NCI-H1092 treated with DMSO at 0.1 percent for 48 hours (cell line): ENCODE data around the gene HOOK2.
"Not testable (repeated sequence)": the region's sequence is repeated elsewhere in the genome, so short reads cannot be mapped to it uniquely, and the experiment has no call there.

Source experiments
- DNase-seq: peaks from one replicate; lab custom pipeline; 2025; lab: John Stamatoyannopoulos, UW

The HOOK2 gene

DNA sequence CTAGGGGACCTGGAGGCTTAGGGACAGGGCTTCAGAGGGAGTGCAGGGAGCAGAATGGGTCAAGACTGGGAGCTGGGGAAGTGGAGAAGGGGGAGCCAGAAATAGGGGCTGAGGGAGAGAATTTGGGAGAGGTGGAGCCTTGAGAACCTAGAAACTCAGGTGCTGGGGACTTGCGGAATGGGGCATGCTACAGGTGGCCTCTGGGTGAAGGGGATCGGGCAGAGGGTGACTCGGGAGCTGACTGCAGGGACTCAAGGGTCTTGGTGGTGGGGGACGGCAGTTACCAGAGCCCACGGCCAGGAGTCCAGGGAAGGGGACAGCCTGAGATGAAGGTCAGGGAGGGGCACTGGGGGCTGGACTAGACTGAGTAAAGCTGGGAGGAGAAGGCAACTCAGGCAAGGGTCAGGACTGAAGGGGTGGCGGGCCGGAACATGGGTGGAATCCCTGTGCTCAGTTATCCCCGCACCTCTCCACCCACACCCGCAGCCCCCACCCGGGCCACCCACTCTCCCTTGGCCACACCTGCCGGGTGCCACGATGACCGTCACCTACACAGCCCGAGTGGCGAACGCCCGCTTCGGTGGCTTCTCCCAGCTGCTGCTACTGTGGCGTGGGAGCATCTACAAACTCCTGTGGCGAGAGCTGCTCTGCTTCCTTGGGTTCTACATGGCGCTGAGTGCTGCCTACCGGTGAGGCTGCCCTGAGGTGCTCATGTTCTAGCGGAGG lies 23.1 kb downstream of the HOOK2 start:
- DNase-seq: no peak

DNA sequence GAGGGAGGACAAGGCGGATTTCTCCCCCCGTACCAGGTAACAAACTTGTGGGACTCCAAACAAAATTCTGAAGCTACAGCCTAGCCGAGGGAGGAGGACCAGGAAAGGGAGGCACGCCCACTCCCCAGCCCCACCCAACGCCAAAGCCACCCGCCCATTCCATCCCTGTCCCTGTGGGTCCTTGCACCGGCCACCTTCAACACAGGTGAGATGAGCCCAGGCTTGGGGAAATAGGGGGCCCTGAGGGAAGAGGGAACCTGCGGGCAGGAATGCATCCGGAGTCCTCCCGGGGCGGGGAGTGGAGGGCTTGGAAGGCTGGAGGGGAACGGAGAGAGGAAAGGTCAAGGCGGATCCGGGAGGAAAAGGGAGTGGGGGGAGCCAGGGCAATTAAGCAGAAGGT lies 23.7 kb downstream of the HOOK2 start, which contains the start of gene BEST2:
TSS of gene BEST2 (plus strand) at position 157 of the 400 bp plus-strand sequence. CDS start 802 bp downstream, outside the sequence.
- no peak for DNase-seq

DNA sequence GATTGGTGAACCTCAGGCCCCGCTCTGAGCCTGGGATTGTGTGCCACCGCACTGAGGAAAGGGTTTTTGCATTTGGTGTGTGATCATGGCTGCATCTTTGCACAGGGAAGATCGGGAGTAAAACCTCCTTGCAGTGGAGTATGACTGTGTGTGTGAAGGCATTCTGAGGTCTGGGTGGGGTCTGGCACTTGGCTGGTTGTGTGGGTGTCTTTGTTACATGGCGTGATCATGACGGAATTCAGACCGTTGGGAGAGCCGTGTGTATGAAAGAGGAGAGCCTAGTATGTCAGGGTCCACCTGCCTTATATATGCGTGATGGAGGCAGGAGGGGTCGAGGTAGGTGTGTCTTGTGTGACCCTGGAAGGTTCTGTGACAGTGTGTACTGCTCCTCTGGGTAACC lies 24.5 kb downstream of the HOOK2 start:
- DNase-seq: no peak

DNA sequence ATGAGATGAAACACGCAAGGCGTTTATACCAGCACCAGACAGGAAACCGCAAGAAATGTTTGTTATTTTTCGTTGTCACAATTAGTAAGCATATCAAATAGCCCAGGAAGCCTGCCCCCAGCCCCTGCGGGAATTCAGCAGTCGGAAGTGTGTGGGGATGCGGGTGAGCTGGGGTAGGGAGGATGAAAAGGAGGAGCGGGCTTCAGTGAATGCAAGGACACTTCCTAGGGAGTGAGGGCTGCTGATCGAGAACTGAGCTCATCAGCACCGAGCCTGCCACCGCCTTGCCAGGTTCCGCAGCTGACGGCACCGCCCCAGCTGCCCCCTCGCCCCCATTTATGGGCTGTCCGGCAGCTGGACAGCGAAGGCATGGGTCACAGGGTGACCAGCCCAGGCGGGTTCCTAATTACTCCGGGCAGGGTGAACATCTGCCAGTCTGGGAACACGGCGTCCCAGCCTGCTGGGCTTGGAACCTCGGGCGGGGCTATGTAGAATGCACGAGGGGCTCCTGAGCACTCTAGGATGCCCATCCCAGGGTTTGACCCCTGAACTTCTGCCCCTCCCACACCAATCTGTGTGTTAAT lies 25.3 kb downstream of the HOOK2 start:
- DNase-seq: peak; percentile 3

DNA sequence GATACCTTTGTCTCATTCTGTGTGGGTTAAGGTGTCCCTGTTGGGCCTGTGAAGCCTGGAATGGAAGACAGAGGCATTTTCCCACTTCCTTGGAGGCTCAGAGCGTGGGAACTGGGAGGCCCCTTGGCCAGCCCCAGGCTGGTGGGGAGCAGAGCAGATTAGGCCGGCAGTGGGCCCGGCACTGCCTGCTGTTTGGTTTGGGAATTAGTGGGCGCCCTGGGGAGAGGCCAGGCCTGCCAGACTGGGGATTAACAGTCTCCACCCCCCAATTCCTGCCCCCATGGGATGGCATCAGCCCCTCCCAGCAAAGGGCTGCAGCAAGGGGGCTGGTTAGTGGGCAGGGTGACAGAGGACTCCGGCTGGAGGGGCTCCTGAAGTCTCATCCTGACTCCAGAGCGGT lies 26.9 kb downstream of the HOOK2 start:
- no peak for DNase-seq

DNA sequence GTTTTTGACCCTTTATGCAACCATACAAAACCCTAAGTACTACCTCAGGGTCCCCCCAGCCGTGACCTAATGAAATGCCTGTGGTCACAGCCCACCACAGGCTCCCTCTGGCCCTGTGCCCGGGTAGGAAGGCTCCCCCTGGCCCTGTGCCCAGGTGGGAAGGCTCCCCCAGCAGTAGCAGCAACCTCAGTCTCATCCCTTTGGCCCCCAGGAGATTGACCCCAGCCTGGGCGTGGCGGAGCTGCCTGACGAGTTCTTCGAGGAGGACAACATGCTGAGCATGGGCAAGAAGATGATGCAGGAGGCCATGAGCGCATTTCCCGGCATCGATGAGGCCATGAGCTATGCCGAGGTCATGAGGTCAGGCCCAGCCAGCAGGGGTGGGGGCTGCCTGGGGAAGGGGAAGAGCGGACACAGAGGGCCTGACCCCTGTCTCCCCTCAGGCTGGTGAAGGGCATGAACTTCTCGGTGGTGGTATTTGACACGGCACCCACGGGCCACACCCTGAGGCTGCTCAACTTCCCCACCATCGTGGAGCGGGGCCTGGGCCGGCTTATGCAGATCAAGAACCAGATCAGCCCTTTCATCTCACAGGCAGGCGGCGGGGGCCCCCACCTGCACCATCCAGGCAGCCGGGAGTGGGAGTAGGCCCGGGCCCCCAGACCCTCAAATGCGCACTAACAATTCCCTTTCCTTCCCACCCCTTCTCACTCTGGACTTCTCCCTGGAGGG lies 30.0 kb downstream of the HOOK2 start:
- no peak for DNase-seq

DNA sequence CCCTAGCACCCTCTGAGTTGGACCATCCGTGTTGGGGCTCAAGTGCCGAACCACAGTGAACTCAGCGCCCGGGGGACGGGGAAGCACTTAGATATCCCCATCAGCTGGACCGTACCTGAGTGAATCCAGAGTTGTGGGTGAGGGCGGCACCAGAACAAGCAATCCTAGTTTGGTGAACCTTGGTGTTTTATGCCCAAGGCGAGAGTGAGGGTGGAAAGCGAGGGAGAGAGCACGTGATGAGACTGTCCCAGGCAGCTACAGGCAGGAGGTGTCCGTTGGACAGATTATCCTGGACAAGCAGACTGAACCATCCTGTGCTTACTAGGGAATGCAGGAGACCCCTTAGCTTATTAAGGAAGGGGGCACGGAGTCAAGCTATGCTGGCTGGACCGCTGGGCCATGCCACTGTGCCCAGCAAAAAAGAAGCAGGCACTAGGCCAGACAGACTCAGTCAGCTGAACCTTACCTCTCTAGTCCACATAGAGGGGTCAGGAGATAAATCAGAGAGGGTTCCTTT lies 37.5 kb downstream of the HOOK2 start:
- no peak for DNase-seq

DNA sequence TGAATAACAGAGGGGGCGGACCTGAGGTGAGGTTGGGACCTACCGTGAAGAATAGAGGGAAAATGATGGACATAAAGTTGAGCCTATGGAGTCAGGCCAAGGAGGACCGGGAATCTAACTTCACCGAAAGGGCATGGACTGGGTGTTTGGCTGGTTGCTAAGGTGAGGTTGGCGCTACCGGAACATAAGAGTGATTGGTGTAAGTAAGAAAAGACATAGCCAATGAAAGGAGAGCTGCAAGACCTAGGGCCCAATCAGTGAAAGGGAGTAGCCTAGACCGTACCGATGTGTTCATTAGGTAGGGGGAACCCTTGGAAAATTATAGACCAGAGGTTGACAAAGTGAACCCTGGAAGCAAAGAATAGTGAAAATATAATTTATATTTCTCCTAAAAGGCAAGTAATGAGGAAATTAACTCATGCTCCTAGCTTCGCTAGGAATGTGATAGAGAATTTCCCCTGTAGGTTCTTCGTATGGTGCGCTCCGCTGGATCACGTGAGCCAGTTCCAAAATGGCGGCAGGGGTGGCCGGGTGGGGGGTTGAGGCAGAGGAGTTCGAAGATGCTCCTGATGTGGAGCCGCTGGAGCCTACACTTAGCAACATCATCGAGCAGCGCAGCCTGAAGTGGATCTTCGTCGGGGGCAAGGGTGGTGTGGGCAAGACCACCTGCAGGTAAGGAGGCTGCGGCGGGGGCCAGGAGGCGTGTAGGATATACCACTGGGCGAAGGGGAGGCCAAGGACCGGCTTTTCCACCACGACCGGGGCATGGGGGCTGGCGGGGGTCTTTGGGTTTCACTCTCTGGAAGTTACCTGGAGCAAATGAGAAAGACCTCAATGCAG lies 38.1 kb downstream of the HOOK2 start, which contains the start of gene GET3:
TSS of gene GET3 (plus strand) at position 503 of the 840 bp plus-strand sequence. CDS start at position 512, 9 bp downstream.
- peak; percentile 100 for DNase-seq

DNA sequence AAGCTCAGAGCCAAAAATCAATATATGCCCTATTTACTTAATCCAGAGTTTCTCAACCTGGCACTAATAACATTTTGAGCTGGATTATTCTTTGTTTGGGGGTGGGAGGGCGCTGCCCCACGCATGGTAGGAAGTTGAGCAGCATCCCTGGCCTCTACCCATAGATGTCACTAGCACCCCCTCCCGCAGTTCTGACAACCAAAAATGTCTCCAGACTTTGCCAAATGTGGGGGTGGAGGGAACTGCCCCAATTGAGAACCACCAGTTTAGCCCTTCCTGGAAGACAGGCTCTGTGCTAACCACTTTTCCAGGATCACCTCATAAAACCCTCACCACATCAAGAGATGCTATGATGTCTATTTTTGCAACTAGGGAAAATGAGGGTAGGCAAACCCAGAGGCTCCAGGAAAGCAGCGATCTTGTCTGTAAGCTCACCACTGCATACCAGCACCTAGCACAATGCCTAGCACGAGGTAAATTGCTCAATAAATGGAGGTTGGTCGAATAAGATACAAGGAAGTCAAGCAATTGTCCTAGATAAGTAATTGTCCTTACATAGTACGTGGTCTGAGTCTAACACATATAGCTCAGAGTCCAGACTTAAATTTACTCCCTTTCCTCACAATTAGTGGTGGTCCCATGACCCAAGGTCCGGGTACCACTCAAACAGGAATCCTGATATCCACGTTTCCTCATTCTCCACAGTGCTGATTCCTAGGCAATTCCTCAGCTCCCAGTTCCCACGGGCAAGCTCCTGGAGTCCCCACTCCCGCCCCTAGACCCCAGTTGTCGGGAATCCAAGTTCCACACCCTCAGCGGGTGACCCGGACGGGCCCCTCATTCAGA lies 41.8 kb downstream of the HOOK2 start:
- DNase-seq: no peak

DNA sequence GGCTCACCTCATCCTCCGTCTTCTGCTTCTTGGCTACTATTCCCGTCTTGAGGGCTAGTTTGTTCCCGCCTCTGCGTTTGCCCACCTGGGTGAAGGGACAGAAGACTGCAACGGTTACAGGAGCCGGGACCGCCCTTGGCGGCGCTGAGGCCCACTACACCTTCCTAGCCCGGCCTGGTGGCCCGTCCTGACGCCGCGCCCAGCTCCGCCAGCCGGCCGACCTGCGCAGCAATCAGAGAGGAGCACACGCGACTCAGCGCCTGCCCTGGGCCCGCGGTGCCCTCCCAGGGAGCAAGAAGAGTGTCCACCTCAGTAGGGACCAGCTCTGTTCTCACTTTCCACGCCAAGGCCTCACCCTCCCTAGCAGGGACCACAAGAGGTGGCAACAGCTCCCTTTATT lies 44.0 kb downstream of the HOOK2 start:
- DNase-seq: no peak

DNA sequence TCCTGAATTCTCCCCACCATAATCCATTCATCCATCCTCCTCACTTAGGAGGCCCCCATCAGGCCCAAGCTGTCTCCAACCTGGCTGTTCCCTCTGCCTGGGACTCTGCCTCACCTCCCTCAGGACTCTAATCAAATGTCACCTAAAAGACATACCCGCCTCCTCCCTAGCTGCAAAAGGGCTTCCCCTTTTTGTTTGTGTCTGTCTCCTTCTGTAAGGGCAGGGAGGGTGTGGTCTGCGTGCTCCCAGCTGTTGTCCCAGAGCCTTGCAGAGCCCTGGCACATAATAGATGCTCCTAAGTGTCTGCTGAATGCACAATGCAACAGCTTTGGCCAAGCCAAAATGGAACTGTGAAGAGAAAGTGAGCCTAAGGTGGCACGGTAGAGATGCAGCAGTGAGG lies 45.3 kb downstream of the HOOK2 start:
- no peak for DNase-seq

DNA sequence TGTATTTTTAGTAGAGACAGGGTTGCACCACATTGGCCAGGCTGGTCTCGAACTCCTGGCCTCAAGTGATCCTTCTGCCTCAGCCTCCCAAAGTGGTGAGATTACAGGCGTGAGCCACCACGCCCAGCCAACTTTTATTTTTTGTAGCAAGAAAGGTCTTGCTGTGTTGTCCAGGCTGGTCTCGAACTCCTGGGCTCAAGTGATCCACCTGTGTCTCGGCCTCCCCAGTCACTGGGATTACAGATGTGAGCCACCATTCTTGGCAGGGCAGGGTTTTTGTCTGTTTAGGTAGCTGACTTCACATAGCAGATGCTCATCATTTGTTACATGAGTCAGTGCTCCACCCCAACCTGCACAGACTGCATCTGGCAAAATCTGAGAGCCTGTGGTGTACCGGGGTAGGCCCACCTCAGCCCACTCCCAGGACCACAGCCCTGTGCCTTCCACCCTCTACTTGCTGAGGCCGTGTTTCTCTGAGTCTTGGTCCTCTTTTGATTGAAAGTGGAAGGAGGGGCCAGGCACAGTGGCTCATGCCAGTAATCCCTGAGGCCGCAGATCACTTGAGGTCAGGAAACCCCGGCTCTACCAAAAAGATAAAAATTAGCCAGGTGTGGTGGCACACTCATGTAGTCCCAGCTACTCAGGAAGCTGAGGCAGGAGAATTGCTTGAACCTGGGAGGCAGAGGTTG lies 47.5 kb downstream of the HOOK2 start:
- DNase-seq: no peak

DNA sequence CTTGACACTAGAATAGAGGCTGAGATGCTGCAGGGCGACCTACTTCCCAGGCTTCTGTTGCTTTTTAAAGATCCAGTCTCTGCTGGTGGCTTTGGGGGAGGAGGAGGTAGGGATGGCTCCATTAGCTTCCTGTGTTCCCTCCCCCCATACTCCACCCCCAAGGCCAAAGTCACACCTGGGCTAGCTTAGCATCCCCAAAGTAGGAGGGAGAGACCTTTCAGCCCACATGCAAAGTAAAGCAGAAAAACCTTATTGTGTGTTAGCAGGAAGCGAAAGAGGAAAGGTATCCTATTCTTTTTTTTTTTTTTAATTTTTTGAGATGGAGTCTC lies 48.4 kb downstream of the HOOK2 start:
- no peak for DNase-seq

DNA sequence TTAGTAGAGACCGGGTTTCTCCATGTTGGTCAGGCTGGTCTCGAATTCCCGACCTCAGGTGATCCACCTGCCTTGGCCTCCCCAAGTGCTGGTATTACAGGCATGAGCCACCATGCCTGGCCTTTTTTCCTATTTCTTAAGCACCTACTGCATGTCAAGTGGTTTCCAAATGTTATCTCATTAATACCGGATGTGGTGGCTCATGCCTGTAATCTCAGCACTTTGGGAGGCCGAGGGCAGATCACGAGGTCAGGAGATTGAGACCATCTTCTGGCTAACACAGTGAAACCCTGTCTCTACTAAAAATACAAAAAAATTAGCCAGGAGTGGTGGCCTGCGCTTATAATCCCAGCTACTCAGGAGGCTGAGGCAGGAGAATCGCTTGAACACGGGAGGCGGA lies 49.7 kb downstream of the HOOK2 start:
- DNase-seq: not testable (repeated sequence)

DNA sequence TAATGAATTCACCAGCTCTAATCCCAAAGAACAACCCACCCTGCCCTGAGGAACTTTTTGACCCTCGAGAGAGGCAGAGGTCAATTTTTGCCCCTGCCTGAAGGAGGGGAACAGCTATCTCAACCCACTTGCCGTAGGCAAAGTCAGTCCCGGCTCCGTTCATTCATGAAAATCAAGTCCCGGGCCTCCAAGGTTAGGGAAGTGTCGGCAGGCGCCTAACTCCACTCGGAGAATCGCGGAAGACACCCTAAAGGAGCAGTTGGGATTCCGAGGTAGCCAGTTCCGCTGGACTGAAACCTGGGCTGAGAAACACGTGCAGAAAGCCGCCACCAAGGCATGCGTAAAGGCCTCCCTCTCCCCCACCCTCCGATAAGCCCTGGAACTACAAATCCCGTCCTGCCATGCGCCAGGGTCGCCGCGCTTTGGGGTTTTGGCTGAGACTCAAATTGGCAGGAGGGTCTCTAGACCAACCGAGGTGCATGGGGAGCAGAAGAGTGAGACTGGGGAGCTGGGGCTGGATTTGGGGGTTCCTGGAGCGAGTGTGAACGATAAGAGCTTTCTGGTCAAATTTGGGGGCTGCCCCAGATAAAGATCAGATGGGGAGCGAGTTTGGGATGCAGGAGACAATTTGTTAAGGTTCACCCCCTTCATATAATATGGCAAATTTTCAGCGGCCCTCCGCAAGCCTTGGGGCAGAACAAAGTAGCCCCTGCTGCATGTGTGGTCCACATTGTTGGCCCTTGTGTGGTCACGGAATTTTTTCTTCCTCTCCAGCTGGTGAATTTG lies 51.5 kb downstream of the HOOK2 start, which contains the start of gene TNPO2:
TSS of gene TNPO2 (minus strand) at position 292 of the 786 bp plus-strand sequence. CDS start 2,955 bp downstream, outside the sequence.
- peak; percentile 69 for DNase-seq

DNA sequence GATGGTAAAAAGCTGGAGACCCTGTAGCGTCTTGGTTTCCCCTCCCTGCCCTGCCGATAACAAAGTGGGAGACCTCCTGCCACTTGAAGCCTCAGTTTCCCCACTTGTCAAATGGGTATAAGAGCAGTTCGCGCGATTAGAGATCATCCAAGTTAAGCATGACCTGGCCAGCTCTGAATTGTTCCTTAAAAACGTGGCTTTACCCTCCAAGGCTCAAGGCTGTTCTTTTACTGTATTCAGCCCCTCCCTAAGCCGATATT lies 52.0 kb downstream of the HOOK2 start:
- peak; percentile 28 for DNase-seq

DNA sequence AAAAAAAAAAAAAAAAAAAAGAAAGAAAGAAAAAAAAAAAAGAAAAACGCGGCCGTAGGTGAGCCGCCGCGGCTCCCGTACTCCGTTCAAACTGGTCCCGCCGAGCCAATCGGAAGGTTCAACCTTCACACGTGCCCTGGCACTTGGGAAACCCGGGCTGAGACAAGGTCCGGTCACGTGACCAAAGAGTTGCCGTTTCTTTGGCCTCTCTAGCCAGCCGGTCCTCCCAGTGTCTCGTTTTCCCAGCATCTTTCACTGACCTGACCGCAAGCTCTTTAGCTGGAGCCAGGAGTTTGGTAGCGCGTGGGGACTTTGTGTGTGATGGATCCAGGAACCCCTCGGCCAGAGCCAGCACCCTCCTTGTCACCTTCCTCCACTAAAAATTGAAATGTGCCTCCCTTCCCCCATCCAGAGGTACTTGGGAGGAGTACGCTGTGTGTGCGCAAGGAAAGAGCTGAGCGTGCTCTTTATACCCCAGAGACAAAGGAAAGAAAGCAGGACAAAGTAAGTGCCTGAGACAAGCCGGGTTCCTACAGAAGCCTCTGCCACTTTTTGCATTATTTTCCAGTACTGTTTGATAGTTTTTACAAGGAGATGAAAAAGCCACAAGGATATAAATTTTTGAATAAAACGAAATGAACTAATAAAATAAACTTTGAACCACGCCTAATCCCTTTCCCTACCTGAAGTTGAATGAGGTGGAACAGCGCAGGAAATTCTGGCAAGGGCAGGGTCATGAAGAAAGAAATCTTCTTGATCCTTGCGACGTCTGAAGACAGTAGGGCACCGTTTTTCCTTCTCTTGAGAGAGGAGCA lies 52.6 kb downstream of the HOOK2 start:
- DNase-seq: peak; percentile 97

DNA sequence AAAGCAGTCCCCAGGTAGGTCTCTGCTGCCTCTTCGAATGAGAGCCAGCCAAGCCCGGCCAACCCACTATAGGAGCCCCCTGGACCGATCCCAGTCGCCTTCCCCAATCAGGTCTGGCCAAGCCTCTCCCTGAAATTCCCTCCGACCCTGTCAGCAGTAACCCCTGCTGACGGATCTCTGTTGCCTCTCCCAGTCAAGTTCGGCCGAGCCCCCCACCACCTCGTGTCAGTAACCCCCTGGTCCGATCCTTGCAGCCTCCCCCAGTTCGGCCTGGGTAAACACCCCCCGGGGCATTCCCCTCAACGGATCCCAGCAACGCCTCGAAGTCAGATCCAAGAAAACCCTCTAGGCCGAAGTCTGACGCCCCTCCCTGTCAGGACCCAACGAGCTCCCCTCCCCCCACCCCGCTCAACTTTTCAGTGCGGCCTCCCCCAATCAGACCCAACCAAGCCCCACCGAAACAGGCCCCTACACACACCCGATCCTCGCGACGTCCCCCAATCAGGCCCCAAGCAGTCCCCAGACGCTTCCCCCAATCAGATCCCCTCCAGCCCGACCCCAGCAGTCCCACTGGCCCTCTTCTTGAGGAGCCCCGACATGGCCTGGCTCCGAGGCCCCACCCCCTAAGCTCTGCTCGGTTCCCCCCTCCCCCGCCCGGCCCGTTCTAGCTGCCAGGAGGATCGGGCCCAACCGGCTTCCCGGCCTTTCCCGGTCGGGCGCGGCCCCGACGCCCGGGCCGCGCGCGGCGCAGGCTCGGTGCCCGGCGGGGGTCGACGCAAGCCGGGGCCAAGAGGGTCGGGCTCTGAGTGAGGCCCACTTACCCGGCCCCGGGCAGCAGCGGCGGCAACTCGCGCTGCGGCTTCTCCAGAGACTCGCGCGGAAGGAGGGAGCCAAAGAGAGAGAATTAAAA lies 53.4 kb downstream of the HOOK2 start:
- DNase-seq: peak; percentile 40
